Hepatocyte (in vitro differentiated cells): Measurements from ENCODE around the gene MN1.

Source experiments
- EZH2 ChIP-seq: fragments of 200-600 bp; sonication (generic); IDR thresholded peaks from 2 replicates; pipeline ENCODE4 v1.6.1; 2016; ENCODE audit warnings: antibody characterized with exemption, mild to moderate bottlenecking, borderline replicate concordance
- EZH2phosphoT487 ChIP-seq: fragments of 200-600 bp; sonication (generic); IDR thresholded peaks from one replicate; pipeline ENCODE4 v1.6.1; 2018; ENCODE audit warnings: antibody characterized with exemption, mild to moderate bottlenecking, low read depth, moderate library complexity; ENCODE audit not compliant: unreplicated experiment, severe bottlenecking
- TF ChIP-seq, protein P1 (sequence below): fragments of 200-600 bp; sonication (generic); IDR thresholded peaks from 2 replicates; pipeline ENCODE4 v1.5.1; 2016; ENCODE audit warnings: antibody characterized with exemption, mild to moderate bottlenecking; ENCODE audit not compliant: poor library complexity

GRCh38 chr22:27723708-27724107, 77.8 kb downstream of the MN1 start:
- no peak for TF ChIP-seq EZH2
- TF ChIP-seq, protein P1, sequence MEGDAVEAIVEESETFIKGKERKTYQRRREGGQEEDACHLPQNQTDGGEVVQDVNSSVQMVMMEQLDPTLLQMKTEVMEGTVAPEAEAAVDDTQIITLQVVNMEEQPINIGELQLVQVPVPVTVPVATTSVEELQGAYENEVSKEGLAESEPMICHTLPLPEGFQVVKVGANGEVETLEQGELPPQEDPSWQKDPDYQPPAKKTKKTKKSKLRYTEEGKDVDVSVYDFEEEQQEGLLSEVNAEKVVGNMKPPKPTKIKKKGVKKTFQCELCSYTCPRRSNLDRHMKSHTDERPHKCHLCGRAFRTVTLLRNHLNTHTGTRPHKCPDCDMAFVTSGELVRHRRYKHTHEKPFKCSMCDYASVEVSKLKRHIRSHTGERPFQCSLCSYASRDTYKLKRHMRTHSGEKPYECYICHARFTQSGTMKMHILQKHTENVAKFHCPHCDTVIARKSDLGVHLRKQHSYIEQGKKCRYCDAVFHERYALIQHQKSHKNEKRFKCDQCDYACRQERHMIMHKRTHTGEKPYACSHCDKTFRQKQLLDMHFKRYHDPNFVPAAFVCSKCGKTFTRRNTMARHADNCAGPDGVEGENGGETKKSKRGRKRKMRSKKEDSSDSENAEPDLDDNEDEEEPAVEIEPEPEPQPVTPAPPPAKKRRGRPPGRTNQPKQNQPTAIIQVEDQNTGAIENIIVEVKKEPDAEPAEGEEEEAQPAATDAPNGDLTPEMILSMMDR: no peak
- no peak for TF ChIP-seq EZH2phosphoT487
